NCI-H82 treated with DMSO at 0.1 percent for 48 hours (cell line): ENCODE data around the gene SLC51B.
"Not testable (repeated sequence)": the region's sequence is repeated elsewhere in the genome, so short reads cannot be mapped to it uniquely, and the experiment has no call there.

Source experiments
- DNase-seq: peaks from one replicate; lab custom pipeline; 2025; ENCODE audit not compliant: unreplicated experiment; lab: John Stamatoyannopoulos, UW

Gene SLC51B

DNA sequence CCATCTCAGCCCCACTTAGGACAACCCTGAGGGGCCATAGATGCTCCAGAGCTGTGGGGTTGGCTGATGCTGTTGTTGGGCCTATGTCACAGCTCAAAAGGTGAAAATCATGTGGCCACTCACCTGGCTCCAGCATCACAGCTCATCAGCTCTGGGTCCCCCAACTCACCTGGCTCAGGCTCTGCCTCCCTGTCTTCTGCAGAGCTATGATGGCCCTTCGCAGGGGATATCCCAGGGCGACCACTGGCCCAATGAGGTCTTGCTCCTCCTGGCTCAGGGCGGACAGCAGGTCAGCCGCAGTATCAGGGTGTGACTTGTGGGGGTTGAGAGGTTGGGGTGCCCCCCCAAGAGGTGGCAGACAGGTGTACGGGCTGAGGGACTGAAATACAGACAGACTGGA is 54.1 kb downstream of the SLC51B start:
- no peak for DNase-seq

DNA sequence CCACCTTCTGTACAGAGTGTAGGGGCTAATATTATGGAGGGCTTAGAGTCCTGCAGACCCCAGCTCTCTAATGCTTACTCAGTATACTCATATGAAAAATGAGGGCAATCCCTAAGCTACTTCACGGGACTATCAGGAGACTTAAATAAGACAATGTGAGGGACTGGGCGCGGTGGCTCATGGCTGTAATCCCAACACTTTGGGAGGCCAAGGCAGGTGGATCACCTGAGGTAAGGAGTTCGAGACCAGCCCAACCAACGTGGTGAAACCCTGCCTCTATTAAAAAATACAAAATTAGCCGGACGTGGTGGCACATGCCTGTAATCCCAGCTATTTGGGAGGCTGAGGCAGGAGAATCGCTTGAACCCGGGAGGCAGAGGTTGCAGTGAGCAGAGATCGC is 54.6 kb downstream of the SLC51B start:
- DNase-seq = not testable (repeated sequence)

DNA sequence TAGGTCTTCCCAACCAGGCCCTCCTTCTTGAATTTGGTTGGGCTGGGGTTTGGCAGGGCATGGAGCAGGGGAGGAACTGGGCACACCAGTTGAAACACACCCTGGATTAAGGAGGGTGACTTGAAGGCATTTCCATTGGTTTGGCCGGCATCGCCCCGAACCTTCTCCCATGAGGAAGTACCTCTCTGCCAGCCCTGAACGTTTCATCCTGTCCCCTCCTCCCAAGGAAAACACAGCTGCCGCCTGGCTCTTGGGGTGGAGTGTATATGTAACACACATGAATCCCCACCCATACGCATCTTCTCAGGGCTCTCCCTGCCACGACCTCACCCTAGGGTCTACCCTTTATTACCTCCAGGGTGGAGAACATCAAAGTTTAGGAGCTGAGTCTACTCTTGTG is 55.3 kb downstream of the SLC51B start:
- no peak for DNase-seq

DNA sequence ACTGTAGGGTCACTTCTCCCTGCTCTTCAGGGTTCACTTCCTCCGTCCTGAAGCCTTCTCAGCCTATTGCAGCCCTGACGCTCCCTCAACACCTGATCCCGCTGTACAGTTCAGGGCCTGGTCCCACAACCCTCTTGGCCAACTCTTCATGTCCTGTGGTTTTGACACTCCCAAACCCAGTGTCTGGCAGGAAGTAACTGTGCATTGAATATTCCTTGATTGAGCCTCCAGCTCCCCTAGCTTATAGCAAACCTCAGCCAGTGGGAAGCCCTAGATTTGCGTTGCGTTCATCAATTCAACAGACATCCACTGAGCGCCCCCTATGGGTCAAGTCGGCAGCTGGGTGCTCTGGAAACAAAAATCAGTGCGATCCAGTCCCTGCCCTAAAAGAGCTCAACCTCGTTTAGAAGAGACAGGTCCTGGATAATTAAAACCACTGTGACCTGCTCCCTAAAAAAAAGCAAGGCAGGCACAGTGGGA is 56.3 kb downstream of the SLC51B start:
- no peak for DNase-seq

DNA sequence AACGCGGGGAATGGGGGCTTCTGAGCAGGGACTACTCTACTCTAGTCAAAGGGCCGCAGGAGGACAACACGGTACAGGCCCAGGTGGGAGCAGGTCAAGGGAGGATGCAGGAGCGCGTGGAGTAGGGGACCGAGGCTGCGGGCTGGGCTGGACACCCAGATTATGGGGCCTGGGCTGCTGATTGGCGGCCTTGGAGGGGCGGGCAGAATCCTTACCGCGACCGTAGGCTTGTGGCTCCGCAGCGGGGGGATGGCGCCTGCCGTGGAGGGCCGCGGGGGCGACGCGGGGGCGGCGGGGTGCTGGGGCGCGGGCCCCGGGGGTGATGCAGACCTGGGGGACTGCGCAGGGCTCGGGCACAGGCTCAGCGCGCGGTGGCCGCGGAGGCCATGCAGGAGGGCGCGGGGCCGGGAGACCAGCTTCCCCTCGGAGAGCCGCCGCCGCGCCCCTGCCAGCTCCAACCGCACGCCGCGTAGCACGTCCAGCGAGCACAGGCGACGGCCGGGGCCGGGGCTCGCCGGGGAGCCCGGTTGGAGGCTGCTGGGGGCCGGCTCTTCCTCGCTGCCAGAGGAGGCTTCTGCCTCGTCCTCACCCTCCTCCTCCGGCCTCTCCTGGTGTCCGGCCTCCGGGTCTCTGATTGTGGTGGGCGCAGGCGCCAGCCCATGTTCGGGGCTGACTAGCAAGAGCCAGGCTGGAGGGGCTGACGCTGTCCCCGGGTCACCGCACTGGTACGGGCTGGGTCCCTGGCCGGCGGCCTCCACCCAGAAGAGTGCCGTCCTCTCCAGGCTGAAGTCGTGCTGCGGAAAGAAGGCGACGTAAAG is 56.9 kb downstream of the SLC51B start:
- DNase-seq = no peak

DNA sequence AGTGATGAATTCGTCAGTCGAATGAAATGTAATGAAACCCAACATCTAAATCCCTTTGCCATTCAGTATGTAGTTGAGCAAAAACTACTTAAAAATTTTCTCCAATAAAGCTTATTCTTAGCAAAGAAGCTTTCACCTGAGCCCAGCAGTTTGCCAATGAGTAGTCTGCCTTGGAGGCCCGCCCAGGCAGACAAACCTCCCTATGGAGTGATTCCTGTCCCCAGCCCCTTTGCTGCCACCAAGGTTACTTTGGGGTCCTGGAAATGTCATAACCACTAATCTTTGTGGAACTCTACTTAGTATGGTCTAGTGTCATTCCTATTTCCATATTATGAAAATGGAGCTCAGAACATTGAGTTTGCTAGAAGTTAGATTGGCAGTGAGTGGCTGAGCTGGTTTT is 57.7 kb downstream of the SLC51B start:
- no peak for DNase-seq
